Measurements from ENCODE around the gene FHOD1.

Gene FHOD1

GRCh38 chr16:67207249-67208091 is 39.8 kb downstream of the FHOD1 start:
- ATAC-seq, result no peak
- DNase-seq, result no peak

GRCh38 chr16:67206838-67207248 is 40.4 kb downstream of the FHOD1 start:
- no peak for ATAC-seq
- no peak for DNase-seq

DNA sequence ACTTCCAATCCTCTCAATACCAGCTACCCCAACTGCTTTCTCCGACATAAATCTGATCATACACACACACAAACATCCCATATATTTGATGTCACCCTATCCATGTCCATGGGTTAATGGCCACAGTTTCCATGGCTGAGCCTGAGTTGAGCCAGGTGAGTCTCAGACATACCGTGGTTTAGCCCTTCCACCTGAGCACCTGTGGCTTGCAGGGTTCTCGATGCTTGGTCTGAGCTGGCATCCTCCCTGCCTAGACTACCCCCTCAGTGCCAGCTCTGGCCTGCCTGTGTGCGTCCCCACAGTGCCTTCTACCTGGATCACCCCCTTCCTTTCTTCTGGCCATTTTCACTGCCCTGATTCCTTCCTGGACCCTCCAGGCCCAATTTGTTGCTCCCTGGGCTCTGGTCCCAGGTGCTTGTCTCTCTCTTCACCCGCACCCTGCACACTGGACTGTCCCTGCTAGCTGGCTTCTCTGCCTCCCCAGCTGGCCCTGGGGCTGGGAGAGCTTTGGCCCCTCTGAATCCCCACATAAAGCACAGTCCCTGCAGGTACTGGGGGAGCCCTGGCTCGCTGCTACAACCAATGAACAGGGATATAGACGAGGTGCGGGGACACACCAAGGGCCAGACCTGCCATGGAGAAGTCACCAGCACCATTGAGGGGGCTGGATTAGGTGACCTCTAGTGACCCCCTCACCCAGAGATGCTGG is 41.0 kb downstream of the FHOD1 start:
- ATAC-seq (no peak), DNase-seq (no peak)

DNA sequence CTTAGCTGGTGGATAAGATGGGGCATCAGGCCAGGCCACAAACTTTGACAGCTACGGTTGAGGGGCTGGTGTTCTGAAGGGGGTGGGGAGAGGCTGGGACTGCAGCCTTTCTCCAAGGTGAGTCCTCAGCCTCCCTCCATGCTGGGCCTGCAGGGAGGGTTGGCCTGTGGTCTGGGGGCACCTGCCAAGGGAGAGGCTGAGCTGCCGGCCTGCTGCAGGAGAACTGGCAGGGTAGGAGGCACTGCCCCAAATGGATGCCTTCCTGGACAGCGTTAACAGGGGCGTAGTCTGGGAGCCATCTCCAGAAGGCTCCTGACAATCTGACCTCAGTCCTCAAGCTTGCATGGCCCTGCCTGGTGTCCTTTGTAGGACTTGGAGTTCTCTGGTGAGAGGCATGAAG is 43.2 kb downstream of the FHOD1 start:
- ATAC-seq, result no peak
- no peak for DNase-seq

- DNase-seq (no peak), ATAC-seq (no peak)
Observed at GRCh38 chr16:67202956-67203493, 44.3 kb downstream of the FHOD1 start.

GRCh38 chr16:67202426-67202825 is 44.9 kb downstream of the FHOD1 start:
- DNase-seq, result no peak
- no peak for ATAC-seq

GRCh38 chr16:67201411-67202345 is 45.6 kb downstream of the FHOD1 start:
- no peak for DNase-seq
- ATAC-seq, result no peak

GRCh38 chr16:67200491-67200890 is 46.8 kb downstream of the FHOD1 start:
- ATAC-seq (no peak), DNase-seq (no peak)

DNA sequence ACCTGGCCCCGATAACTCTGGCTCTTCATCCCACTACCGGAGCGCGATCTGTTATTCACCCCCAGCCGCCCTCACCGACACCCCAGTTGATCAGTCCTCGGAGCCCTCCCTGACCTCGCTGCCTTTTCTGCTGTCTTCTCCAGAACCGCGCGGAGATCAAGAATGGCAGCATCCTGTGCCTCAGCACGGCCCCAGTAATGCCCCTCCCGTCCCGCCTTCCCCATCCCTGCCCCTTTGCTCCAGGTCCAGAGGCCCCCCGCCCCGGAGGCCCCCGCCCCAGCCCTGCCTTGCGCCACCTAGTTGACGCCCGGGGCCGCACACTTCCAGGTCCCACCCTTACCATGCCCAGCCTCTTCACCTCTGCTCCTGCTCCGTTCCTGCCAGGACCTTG is 47.5 kb downstream of the FHOD1 start:
- ATAC-seq, result no peak
- DNase-seq, result no peak

DNA sequence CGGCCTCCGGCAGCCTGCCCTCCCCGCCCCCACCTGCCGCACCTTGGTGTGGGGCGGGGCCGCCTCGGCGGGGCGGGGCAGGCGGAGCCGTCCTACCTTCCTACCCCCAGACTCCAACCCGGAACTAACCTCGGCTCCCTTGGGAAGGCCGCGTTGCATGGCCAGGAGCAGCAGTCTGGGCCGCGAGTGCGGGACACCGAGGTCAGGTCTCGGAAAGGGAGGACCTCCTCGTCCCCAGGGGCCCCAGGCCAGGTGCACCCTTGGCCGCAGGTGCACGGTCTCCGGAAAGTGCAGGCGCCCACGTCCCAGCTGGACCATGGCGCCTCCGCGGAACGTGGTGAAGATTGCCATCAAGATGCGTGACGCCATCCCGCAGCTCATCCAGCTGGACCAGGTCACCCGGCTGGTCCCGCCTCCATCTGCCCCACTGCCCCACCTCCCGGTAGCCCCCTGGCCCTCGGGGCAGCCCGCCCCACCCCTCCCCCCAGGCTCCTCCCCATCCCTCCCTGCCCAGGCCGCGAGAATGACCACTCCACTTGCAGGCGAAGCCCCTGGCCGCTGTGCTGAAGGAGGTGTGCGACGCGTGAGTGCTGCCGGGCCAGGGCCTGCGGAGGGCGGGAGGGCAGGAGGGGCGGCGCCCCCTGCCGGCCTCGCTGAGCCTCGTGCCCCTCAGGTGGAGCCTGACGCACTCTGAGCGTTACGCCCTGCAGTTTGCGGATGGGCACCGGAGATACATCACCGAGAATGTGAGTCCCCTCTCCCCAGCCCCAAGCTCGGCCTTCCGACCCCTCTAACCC is 48.1 kb downstream of the FHOD1 start, which contains the start of gene ELMO3:
ELMO3 (plus strand) TSS at position 121 of the 797 bp plus-strand sequence; CDS start at position 317, 196 bp downstream.
- ATAC-seq (peak; percentile 20), DNase-seq (no peak)

GRCh38 chr16:67198238-67198734 is 49.0 kb downstream of the FHOD1 start:
- DNase-seq, result no peak

DNA sequence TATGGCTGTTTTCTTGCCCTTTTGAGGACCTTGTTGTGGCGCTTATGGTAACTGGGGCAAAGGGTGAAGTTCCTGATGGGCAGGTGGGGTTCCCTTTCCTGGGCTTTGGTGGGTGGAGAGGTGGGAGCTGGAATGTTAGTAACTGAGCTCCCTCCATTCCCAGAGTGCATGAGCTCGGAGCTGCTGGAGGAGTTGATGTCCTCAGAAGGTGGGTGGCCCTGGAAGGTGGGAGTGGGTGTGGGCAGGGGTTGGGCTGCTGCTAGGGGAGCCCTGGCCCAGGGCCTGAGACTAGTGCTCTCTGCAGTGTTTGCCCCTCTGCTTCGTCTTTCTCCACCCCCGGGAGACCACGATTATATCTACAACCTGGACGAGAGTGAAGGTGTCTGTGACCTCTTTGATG is 49.6 kb downstream of the FHOD1 start:
- DNase-seq, result no peak
- no peak for ATAC-seq

More at GRCh38 chr16:67198238-67198734, 49.0 kb downstream of the FHOD1 start:
- peak; percentile 34 for ATAC-seq

DNA sequence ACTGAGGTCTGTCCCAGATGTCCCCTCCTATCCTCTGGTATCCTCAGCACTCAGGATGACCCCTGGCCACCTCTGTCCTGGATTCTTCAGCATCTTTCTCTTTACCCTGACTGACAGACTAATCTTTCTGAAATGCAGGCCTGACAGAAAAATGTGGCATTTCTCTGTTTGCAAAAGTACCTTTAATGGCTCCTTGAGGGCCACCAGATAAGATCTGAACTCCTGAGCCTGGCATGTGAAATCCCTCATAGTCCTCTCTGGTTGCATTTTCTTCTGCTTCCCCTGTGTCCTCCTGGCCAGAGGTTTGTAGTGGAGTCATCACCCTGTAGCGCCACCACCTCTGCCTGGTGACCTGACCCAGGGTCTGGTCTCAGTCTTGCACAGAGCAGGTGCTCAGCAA is 50.4 kb downstream of the FHOD1 start:
- no peak for DNase-seq
- no peak for ATAC-seq

- DNase-seq (no peak), ATAC-seq (no peak)
Observed at GRCh38 chr16:67195676-67196075, 51.6 kb downstream of the FHOD1 start.

- DNase-seq, result no peak
- no peak for ATAC-seq
Observed at GRCh38 chr16:67194260-67194659, 53.0 kb downstream of the FHOD1 start.

DNA sequence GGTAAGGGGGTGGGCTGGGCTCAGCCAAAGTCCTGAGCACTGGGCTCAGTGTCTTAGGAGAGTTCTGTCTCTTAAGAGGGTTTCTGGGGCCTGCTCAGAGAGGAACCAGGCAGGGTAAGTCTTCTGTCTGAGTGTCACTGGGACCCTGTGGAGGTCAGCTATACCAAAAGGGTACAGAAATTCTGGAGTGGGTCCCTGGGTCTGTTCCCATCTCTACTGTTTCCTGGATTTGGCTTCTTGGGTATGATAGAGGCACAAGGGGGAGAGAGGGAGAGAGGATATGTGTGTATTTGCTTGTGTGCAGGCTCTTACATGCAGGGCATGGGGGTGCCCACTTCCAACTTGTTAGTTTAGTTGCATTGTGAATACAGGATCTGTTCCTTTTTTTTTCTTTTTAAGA is 53.7 kb downstream of the FHOD1 start:
- no peak for DNase-seq
- ATAC-seq, result no peak

DNA sequence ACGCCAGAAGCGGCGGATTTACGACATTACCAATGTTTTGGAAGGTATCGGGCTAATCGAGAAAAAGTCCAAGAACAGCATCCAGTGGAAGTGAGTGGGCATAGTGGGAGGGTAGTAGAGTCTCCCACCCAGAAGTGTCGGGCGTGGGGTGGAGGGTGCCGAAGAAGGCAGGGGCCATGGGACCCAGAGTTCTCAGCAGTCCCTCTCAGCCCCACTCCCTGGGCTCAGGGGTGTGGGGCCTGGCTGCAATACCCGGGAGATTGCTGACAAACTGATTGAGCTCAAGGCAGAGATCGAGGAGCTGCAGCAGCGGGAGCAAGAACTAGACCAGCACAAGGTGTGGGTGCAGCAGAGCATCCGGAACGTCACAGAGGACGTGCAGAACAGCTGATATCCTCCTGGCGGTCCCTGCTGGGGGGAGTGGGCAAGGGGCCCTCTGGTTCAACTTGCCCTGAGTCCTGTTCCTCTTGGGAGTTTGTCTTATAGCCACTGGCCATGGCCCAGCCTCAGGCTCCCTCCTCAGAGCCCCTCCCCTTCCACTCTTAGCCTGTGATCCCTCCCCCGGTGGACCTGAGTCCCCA is 54.4 kb downstream of the FHOD1 start:
- ATAC-seq, result no peak

GRCh38 chr16:67191995-67192681 is 55.1 kb downstream of the FHOD1 start, which contains the start of gene E2F4:
Gene E2F4 (plus strand): TSS chr16:67192155. CDS start chr16:67192228, 73 bp downstream.
- ATAC-seq, result peak; percentile 99
- peak; percentile 92 for DNase-seq

More for the DNA sequence above, 54.4 kb downstream of the FHOD1 start:
- DNase-seq, result no peak

- DNase-seq (no peak), ATAC-seq (no peak)
Observed at GRCh38 chr16:67191411-67191994, 55.8 kb downstream of the FHOD1 start.
